Measurements from ENCODE around the gene LZTFL1. TPM values are rescaled to one million over a fixed set of nuclear protein-coding genes. Genes with fewer than 3 reads are reported as not detected.

LZTFL1 gene
- total RNA-seq, 4 donors from 2014 or later: 14.7 to 20.1 (median 16.1) TPM

DNA sequence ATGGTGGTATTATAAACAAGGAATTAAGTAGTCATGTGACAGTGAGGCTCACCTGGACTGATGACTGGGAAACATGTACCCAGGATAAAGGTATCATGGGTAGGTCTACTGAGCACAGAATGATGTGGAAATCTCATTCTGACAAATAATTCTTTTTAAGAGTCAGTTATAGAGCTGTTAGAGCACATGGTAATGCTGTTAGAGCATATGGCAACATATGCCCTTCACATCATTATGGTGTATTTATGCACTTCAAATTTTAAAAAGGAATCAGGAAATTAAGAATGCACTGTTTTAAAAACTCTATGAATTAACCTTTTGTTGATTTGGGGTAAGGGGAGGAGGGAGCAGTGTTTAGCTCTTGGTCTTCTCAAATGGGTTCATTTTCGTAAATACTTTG, 47.3 kb downstream of the LZTFL1 start:
- no peak for DNase-seq (ENCODE audit: low spot score)
- no peak for TF ChIP-seq CTCF (IDR thresholded peaks at IDR 0.05)
- no peak for ATAC-seq (ENCODE audit: low FRiP score)

GRCh38 chr3:45794177-45794560, 47.8 kb downstream of the LZTFL1 start:
- no peak for TF ChIP-seq CTCF (IDR thresholded peaks at IDR 0.05)
- ATAC-seq (ENCODE audit: low FRiP score) (no peak), DNase-seq (ENCODE audit: low spot score) (no peak)

GRCh38 chr3:45793482-45794176, 48.3 kb downstream of the LZTFL1 start:
- TF ChIP-seq CTCF (IDR thresholded peaks at IDR 0.05): no peak
- ATAC-seq (ENCODE audit: low FRiP score) (no peak), DNase-seq (ENCODE audit: low spot score) (no peak)

DNA sequence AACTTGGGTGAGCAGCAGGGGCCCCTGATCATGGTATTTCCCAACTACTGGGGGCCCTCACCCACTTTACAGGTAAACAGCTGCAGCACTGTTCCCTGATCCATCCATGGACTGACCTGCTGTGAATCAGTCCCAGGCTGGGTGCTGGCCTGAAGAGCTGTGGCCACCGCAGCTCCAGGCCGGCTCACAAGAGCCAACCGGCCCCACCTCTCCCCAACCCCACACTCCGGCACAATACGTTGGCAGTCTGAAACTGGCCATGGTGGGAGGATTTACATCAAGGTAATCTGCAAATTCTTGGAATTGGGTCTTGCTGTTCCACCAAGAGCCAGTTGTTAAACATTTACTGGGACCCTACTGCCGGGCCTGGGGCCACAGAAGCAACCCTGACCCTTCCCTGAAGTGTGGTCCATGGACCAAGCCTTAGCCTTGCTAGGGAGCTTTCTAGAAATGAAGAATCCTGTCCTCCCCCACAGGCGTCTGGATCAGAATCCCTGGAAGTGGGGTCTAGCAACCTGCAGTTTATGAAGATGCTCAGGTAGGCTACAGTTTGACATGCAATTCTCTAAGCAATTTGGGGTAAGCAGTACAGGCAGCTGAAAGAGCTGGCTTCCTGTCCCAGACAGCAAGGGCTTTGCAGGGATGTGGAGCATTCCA, 49.3 kb downstream of the LZTFL1 start:
- DNase-seq (ENCODE audit: low spot score) (no peak), ATAC-seq (ENCODE audit: low FRiP score) (no peak)
- no peak for TF ChIP-seq CTCF (IDR thresholded peaks at IDR 0.05)

- TF ChIP-seq CTCF (IDR thresholded peaks at IDR 0.05): no peak
- DNase-seq (ENCODE audit: low spot score): no peak
- ATAC-seq (ENCODE audit: low FRiP score): no peak
These were observed 49.9 kb downstream of the LZTFL1 start for GRCh38 chr3:45792036-45792435.

- ATAC-seq (ENCODE audit: low FRiP score) (no peak), DNase-seq (ENCODE audit: low spot score) (no peak)
- no peak for TF ChIP-seq CTCF (IDR thresholded peaks at IDR 0.05)
These were observed 51.3 kb downstream of the LZTFL1 start for GRCh38 chr3:45790596-45790995.
